C4-2B (cell line): Measurements from ENCODE around the gene SCN5A.

Source experiments
- H3K27ac ChIP-seq: fragments of 450-650 bp; 2 replicates; pipeline ENCODE4 v1.5.1; 2017
- CTCF ChIP-seq: fragments of 450-650 bp; conservative IDR thresholded peaks from 2 replicates; pipeline ENCODE4 v1.5.1; 2017; ENCODE audit warnings: mild to moderate bottlenecking
- ZFX ChIP-seq: fragments of 450-650 bp; IDR thresholded peaks from 2 replicates; pipeline ENCODE4 v1.6.1; 2017

Gene SCN5A

GRCh38 chr3:38578551-38578950 lies 70.9 kb downstream of the SCN5A start:
- TF ChIP-seq ZFX (no peak), CTCF (no peak)
- H3K27ac ChIP-seq = no peak overlapping the region

DNA sequence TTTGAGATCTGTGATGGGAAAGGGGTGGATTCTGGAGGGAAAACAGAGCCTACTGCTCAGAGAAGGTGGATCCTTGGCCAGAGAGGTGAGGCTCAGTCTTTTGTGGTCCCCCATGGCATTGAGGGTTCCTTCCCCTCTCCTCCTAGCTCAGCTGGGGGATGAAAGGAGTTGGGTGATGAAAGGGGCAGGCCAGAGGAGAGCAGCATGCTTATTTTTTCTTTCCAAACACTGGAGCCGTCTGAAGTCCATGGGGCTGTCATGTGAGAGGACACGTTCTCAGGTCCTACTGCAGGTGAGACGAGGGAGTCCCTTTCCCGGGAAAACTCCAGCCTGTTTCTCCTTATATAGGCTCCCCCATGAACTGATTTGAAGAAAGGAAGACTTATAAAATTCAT lies 71.4 kb downstream of the SCN5A start:
- no peak for TF ChIP-seq CTCF
- TF ChIP-seq ZFX = no peak
- H3K27ac ChIP-seq = no peak overlapping the region

GRCh38 chr3:38577371-38578080 lies 72.0 kb downstream of the SCN5A start:
- no peak for TF ChIP-seq ZFX
- no peak for TF ChIP-seq CTCF
- no peak overlapping the region for H3K27ac ChIP-seq

GRCh38 chr3:38576526-38577370 lies 72.7 kb downstream of the SCN5A start:
- H3K27ac ChIP-seq = no peak overlapping the region
- no peak for TF ChIP-seq ZFX

DNA sequence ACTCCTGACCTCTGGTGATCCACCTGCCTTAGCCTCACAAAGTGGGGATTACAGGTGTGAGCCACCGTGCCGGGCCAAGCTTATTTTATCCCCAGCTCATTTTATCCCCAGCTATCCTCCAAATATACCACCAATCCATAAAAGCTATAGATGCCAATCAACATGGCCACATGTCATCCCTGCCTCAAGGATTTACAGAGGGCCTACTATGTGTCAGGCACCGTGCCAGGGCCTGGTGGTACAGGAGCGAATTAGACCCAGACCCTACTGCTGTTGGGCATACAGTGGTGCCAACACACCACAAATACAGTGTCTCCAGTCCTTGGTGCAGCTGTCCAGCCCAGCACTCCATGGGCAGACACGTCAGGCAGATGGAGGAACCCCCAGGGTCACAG lies 73.4 kb downstream of the SCN5A start:
- H3K27ac ChIP-seq = no peak overlapping the region
- no peak for TF ChIP-seq ZFX
- no peak for TF ChIP-seq CTCF

GRCh38 chr3:38575279-38575843 lies 74.1 kb downstream of the SCN5A start:
- no peak overlapping the region for H3K27ac ChIP-seq
- TF ChIP-seq ZFX (no peak), CTCF (no peak)

GRCh38 chr3:38574411-38575278 lies 74.8 kb downstream of the SCN5A start:
- no peak for TF ChIP-seq CTCF
- TF ChIP-seq ZFX = no peak
- no peak overlapping the region for H3K27ac ChIP-seq
